Ovary (tissue), 9 donors: ENCODE data around the gene TNS1. TPM values are rescaled to one million over a fixed set of nuclear protein-coding genes. Genes with fewer than 3 reads are reported as not detected.

ENCODE experiments used
- DNase-seq, 5 donors: peaks; one replicate each; pipeline ENCODE4 v3.0.0-alpha.2; 2019 to 2020
- H3K27ac ChIP-seq, 2 donors: fragments of 200-600 bp; one replicate each; pipeline versions ENCODE4 v1.5.1 to v1.8.0; 2019 to 2022
- H3K27me3 ChIP-seq: fragments of 200-600 bp; one replicate; pipeline ENCODE4 v1.8.0; 2022
- H3K36me3 ChIP-seq: fragments of 200-600 bp; sonication (generic); one replicate; pipeline ENCODE4 v1.5.1; 2019
- H3K4me1 ChIP-seq: one replicate; pipeline ENCODE4 v1.8.1; 2013; ENCODE audit warnings: mild to moderate bottlenecking, moderate library complexity; ENCODE audit not compliant: insufficient read depth
- H3K4me3 ChIP-seq: fragments of 200-600 bp; sonication (generic); one replicate; pipeline ENCODE4 v1.5.1; 2017
- H3K9me3 ChIP-seq, 2 donors: fragments of 200-600 bp in 1 of 2; sonication (generic) in 1 of 2; one replicate each; pipeline versions ENCODE4 v1.5.1 to v1.8.1; 2013 to 2019; ENCODE audit warnings: mild to moderate bottlenecking in 1 of 2, moderate library complexity in 1 of 2
- CTCF ChIP-seq, 3 donors: fragments of 450-650 bp in 2 of 3; fragments of 200-600 bp in 1 of 3; IDR thresholded peaks; one replicate each; pipeline versions ENCODE4 v1.5.1 to v1.8.0; 2016 to 2022; ENCODE audit warnings: antibody characterized with exemption in 3 of 3, mild to moderate bottlenecking in 1 of 3
- EP300 ChIP-seq: sonication (generic); formaldehyde crosslinking; IDR thresholded peaks from one replicate; pipeline ENCODE4 v1.6.1; 2017; ENCODE audit warnings: antibody characterized with exemption
- POLR2A ChIP-seq: fragments of 450-650 bp; IDR thresholded peaks from one replicate; pipeline ENCODE4 v1.6.1; 2017; ENCODE audit warnings: antibody characterized with exemption, mild to moderate bottlenecking, moderate library complexity
- WGBS, 3 donors: extraction: QIAGEN DNeasy Blood & Tissue Kit in 1 of 3; methylation state at CpG; one replicate each; pipeline versions ENCODE4 v1.1.5 to v1.1.7; 2013 to 2017; 5-methylcytosine and 5-hydroxymethylcytosine counted together
- intact Hi-C, 4 donors: fragments of 100-400 bp; cut with DNase I; formaldehyde crosslinking; loops; one replicate each; pipeline versions ENCODE4 v1.11.0 to v1.15.1; 2022 to 2023
- polyA plus RNA-seq, 2 donors: library from polyadenylated mRNA; stranded (reverse); fragments of 200-250 nt in 1 of 2; fragments of 350-450 nt in 1 of 2; fragmentation: Illumina TruSeq in 1 of 2; extraction: RNeasy Lipid Tissue Mini Kit (QIAGEN cat#74804) in 1 of 2; gene quantifications; one replicate each; pipeline ENCODE4 v1.2.3, GENCODE V29; 2013 to 2014
- total RNA-seq, 7 donors: library from RNA; depleted of rRNA in 2 of 7; stranded (reverse); fragments of >200 nt in 2 of 7; fragmentation: NEBNext Ultra II Directional in 3 of 7; extraction: Animal tissue kit (Norgen Biotek cat#: 25700) in 3 of 7; gene quantifications; one replicate each; pipeline versions ENCODE4 v1.1.0 to v1.2.4, GENCODE V29; 2016 to 2023
- donor health status: DM: no; HTN: no; CAD: no; lungs with moderate emphysema.
- donor health status: DM: no; HTN: no; CAD: no.
- donor health status: Bipolar disorder and iron deficiency.
- donor health status: DM: yes; HTN: yes; CAD: no.
- donor health status: DM: no; HTN: no; CAD: no.
- donor health status: DM: yes; HTN: yes; CAD: no.

Gene TNS1
- total and polyA plus RNA-seq, 9 donors, result 140 to 568 (median 356) TPM

DNA sequence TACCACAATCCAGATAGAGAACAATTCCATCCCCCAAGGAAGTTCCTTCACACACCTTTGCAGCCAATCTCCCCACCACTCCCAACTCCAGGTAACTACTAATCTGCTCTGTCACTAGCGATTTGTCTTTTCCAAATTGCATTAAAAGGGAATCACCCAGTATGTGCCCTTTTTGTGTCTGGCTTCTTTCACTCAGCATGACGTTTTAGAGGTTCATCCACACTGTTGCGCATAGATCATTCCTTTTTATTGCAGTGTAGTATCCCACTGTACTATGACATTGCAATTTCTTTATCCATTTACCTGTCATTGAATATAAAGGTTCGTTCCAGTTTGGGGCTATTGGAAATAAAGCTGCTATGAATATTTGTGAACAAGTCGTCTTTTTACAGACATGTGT, 31.6 kb downstream of the TNS1 start:
- 71 to 76% (median 75%) methylated on average over 5 of the region's 5 CpGs for WGBS, 3 donors
- no peaks in the 10 kb centered on the region for H3K36me3 ChIP-seq

DNA sequence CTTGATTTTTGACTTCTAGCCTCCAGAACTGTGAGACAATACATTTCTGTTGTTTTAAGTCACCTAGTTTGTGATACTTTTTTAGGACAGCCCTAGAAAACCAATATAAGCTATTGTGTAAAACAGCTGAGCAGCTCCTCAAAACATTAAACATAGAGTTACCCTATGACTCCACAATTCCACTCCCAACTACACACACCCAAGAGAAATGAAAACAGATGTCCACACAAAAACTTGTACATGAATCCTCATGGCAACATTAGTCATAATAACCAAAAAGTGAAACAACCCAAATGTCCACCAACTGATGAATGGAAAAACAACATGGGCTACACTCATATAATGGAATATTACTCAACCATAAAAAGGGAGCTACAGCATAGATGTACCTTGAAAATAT, 32.6 kb downstream of the TNS1 start:
- DNase-seq, result no peak
- intact Hi-C loops, result loop anchor here in 1 of 4 donors (10.0 kb wide), 1 partner anchor 65 kb away; no protein-coding TSS in a partner anchor
- Histone ChIP-seq H3K4me3 (no peak overlapping the region), H3K27ac (peak overlapping the region in 1 of 2 donors; percentile 20), H3K27me3 (no peaks in the 10 kb centered on the region), H3K36me3 (no peaks in the 10 kb centered on the region), H3K9me3 (no peaks in the 10 kb centered on the region), H3K4me1 (peaks cover 28% of the 10 kb centered on the region)
- TF ChIP-seq CTCF (IDR thresholded peaks at IDR 0.05) (no peak), EP300 (no peak), POLR2A (no peak)

More for the DNA sequence above, 31.6 kb downstream of the TNS1 start:
- DNase-seq, result no peak
- intact Hi-C loops, result loop anchor here in 1 of 4 donors (10.0 kb wide), 1 partner anchor 66 kb away; no protein-coding TSS in a partner anchor
- H3K4me1 ChIP-seq, result peaks cover 25% of the 10 kb centered on the region
- H3K27ac ChIP-seq, result no peak overlapping the region
- TF ChIP-seq EP300 (no peak), POLR2A (no peak), CTCF (IDR thresholded peaks at IDR 0.05) (no peak)
- no peak overlapping the region for H3K4me3 ChIP-seq
- H3K27me3 ChIP-seq, result no peaks in the 10 kb centered on the region
- no peaks in the 10 kb centered on the region for H3K9me3 ChIP-seq

GRCh38 chr2:217969588-217969987, 33.2 kb downstream of the TNS1 start:
- TF ChIP-seq EP300 (no peak), CTCF (IDR thresholded peaks at IDR 0.05) (no peak), POLR2A (no peak)
- H3K27ac ChIP-seq, result peak overlapping the region in 1 of 2 donors; percentile 20
- WGBS, 3 donors, result 77 to 100% (median 97%) methylated on average over 1 of the region's 1 CpG

GRCh38 chr2:217968023-217968422, 34.8 kb downstream of the TNS1 start:
- TF ChIP-seq EP300 (no peak), POLR2A (no peak), CTCF (IDR thresholded peaks at IDR 0.05) (no peak)
- Histone ChIP-seq H3K9me3 (no peaks in the 10 kb centered on the region), H3K27me3 (no peaks in the 10 kb centered on the region), H3K4me1 (peaks cover 32% of the 10 kb centered on the region), H3K27ac (peak overlapping the region in 1 of 2 donors; percentile 32), H3K4me3 (no peak overlapping the region), H3K36me3 (no peaks in the 10 kb centered on the region)
- DNase-seq, result no peak
- 0 to 13% (median 11%) methylated on average over 1 of the region's 1 CpG for WGBS, 3 donors
- intact Hi-C loops, result no loop called here

More at GRCh38 chr2:217969588-217969987, 33.2 kb downstream of the TNS1 start:
- Histone ChIP-seq H3K9me3 (no peaks in the 10 kb centered on the region), H3K4me3 (no peak overlapping the region), H3K4me1 (peaks cover 30% of the 10 kb centered on the region), H3K27me3 (no peaks in the 10 kb centered on the region), H3K36me3 (no peaks in the 10 kb centered on the region)
- intact Hi-C loops, result no loop called here
- no peak for DNase-seq
